DOHH2 (cell line): ENCODE results near the gene SNTB2.

Experiments
- EZH2phosphoT487 ChIP-seq: fragments of 200-600 bp; sonication (generic); IDR thresholded peaks from 2 replicates; pipeline ENCODE4 v1.6.1; 2017; ENCODE audit warnings: borderline replicate concordance, mild to moderate bottlenecking, antibody characterized with exemption, low read length, moderate library complexity, mixed read lengths
- TF ChIP-seq, protein P1 (sequence below): fragments of 200-600 bp; sonication (generic); IDR thresholded peaks from one replicate; pipeline ENCODE4 v1.5.1; 2014; ENCODE audit warnings: antibody characterized with exemption, mild to moderate bottlenecking, low read depth, low read length; ENCODE audit not compliant: poor library complexity, severe bottlenecking

DNA sequence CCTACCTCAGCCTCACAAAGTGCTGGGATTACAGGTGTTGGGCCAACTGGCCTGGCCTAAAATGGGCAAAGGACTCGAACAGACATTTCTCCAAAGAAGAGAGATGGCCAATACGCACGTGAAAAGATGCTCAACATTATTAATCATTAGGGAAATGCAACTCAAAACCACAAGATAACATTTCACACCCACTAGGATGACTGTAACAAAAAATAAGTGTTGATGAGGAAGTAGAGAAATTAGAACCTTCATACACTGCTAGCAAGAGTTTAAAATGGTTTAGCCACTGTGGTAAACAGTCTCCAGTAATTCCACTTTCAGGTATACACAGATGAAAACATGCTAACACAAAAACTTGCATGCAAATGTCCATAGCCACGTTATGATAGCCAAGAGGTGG is 159.0 kb downstream of the SNTB2 start:
- TF ChIP-seq, protein P1, sequence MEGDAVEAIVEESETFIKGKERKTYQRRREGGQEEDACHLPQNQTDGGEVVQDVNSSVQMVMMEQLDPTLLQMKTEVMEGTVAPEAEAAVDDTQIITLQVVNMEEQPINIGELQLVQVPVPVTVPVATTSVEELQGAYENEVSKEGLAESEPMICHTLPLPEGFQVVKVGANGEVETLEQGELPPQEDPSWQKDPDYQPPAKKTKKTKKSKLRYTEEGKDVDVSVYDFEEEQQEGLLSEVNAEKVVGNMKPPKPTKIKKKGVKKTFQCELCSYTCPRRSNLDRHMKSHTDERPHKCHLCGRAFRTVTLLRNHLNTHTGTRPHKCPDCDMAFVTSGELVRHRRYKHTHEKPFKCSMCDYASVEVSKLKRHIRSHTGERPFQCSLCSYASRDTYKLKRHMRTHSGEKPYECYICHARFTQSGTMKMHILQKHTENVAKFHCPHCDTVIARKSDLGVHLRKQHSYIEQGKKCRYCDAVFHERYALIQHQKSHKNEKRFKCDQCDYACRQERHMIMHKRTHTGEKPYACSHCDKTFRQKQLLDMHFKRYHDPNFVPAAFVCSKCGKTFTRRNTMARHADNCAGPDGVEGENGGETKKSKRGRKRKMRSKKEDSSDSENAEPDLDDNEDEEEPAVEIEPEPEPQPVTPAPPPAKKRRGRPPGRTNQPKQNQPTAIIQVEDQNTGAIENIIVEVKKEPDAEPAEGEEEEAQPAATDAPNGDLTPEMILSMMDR = no peak
- TF ChIP-seq EZH2phosphoT487 = no peak
